K562 (cell line): ENCODE measurements around the gene ADCYAP1R1. TPM values are rescaled to one million over a fixed set of nuclear protein-coding genes. Genes with fewer than 3 reads are reported as not detected.

ENCODE experiments used
- NUFIP1 ChIP-seq: fragments of 450-650 bp; IDR thresholded peaks from 2 replicates; pipeline ENCODE4 v1.6.1; 2018; ENCODE audit not compliant: partially characterized antibody
- RBM14 ChIP-seq: fragments of 200-400 bp; formaldehyde crosslinking; IDR thresholded peaks from 2 replicates; pipeline ENCODE4 v1.6.1; 2018; ENCODE audit warnings: low read depth, mild to moderate bottlenecking, low read length, moderate library complexity, borderline replicate concordance; ENCODE audit not compliant: insufficient read depth
- ZBTB17 ChIP-seq: fragments of 450-650 bp; formaldehyde crosslinking; IDR thresholded peaks from 2 replicates; pipeline ENCODE4 v1.4.0; 2020; ENCODE audit warnings: mild to moderate bottlenecking
- ZNF586 ChIP-seq: fragments of 450-650 bp; formaldehyde crosslinking; conservative IDR thresholded peaks from 2 replicates; pipeline ENCODE4 v1.4.0; 2020; ENCODE audit warnings: mild to moderate bottlenecking, moderate library complexity
- ZNF699 ChIP-seq: fragments of 250-450 bp; sonication (Bioruptor Pico); IDR thresholded peaks from 2 replicates; pipeline ENCODE4 v1.8.0; 2021; ENCODE audit warnings: mild to moderate bottlenecking, moderate library complexity; ENCODE audit not compliant: insufficient replicate concordance
- polyA plus RNA-seq, 8 experiments: library from polyadenylated mRNA; depleted of rRNA in 4 of 8; stranded (reverse) in 5 of 8; unstranded in 3 of 8; fragments of >200 nt; fragmentation: Nextera tagmentation in 2 of 8; fragmentation: Illumina TruSeq in 1 of 8; extraction: Ambion mirVana in 2 of 8; extraction: Trizol in 1 of 8; gene quantifications; 2 replicates each; pipeline versions ENCODE4 v1.2.1 to v1.2.3, GENCODE V29; 2011 to 2014; ENCODE audit warnings: inconsistent platforms in 1 of 8, missing spikeins in 1 of 8
- total RNA-seq, 7 experiments: library from RNA; depleted of rRNA in 6 of 7; stranded (reverse); fragments of >200 nt in 6 of 7; fragmentation: Illumina TruSeq in 2 of 7; extraction: Trizol in 2 of 7; gene quantifications; 2 replicates each; pipeline versions ENCODE4 v1.2.1 to v1.2.3, GENCODE V29; 2011 to 2021; ENCODE audit warnings: low replicate concordance in 1 of 7
- TF ChIP-seq, protein P1 (sequence below): fragments of 250-450 bp; sonication (Bioruptor Pico); IDR thresholded peaks from 2 replicates; pipeline ENCODE4 v1.5.0; 2021; ENCODE audit warnings: mild to moderate bottlenecking, moderate library complexity
- TF ChIP-seq, protein P2 (sequence below), 3 experiments: IDR thresholded peaks in 2 of 3; conservative IDR thresholded peaks in 1 of 3; 2 replicates each; pipeline ENCODE4 v1.5.1; 2011 to 2012; ENCODE audit warnings: low read length in 3 of 3, mild to moderate bottlenecking in 3 of 3, control low read depth in 2 of 3, improper control_type of control experiment in 1 of 3, inconsistent platforms in 1 of 3, low read depth in 1 of 3, mixed read lengths in 1 of 3, moderate library complexity in 1 of 3; ENCODE audit not compliant: insufficient read depth in 2 of 3

ADCYAP1R1 gene
- total and polyA plus RNA-seq, 9 of the 15 experiments (the other 6 are each of a cell fraction or from before 2014, with no cell fraction given), result 0.03 to 0.07 TPM; not detected in 7

DNA sequence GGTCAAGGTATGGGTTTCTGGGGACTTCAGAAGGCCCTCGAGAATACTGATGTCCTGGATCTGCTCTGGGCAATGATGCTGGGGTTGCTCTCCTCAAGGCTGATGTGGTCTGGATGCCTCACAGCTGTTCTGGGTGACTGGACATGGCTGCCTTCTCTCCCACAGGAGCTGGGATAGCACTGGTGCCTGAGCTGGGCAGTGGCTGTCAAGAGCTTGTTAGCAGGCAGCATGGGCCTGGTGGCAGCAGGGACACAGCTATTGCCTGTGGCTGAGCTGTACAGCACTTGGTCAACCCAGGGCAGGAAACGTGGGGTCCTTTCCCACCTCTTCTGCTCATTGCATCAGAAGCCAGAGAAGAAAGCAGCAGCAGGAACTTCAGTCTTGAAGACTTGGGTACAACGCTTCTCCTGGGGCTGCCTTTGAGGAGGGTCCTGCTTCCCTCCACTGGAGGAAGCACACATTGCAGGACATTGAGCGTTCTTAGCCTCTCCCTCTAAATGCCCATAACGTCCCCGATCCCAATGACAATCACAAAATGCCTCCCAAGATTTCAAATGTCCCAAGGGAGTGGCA, 13.0 kb downstream of the ADCYAP1R1 start (continued):
- TF ChIP-seq, protein P1, sequence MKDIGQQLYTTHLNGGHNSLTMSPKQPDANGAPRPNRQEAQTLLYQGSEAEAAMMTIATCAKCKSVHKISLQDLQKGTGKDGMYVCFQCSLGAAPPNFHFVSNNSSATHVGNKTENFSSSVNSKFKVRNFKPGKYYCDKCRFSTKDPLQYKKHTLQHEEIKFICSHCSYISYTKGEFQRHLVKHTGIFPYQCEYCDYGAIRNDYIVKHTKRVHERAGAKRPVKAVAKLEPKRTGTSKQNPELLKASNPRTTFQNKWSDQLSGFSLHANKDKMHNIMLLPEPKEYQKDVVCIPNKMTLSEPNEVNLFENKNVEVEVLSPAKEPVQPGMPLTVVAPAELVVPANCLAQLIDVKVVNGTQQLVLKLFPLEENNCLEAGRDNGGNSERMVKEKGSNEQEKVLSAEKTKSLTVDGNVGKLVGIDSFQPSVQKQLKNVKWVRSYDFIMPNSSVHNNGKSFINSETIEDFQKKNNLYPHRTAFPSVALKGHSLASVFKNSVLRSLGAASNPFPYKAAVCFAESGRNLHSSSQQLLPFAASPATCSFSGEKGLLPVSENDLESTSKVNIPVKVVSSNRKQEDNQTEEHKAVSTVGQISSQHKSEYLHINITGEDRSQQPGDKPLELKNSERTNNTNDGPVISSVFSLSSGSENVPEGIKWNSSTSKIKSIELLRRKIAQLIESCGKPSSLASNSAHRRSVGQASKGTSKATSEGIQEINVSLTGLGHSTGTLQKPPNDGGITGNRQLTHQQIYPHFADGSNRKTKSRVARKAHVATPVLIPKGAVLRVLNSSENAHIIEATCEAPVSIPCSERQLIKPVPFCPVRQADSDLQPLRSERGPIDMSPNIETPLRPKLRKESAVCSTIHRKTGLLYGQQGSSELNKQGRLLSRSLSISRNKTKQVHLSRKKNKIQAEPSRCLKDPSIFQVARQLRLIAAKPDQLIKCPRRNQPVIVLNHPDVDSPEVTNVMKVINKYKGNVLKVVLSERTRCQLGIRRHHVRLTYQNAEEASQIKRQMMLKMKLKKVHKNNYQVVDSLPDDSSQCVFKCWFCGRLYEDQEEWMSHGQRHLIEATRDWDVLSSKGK (CRISPR knock-in tag), result no peak
- no peak for TF ChIP-seq NUFIP1
- TF ChIP-seq ZNF699 (CRISPR knock-in tag), result no peak
- TF ChIP-seq RBM14, result no peak
- no peak for TF ChIP-seq ZNF586 (CRISPR knock-in tag)
- TF ChIP-seq ZBTB17 (CRISPR knock-in tag), result no peak
- TF ChIP-seq, protein P2, sequence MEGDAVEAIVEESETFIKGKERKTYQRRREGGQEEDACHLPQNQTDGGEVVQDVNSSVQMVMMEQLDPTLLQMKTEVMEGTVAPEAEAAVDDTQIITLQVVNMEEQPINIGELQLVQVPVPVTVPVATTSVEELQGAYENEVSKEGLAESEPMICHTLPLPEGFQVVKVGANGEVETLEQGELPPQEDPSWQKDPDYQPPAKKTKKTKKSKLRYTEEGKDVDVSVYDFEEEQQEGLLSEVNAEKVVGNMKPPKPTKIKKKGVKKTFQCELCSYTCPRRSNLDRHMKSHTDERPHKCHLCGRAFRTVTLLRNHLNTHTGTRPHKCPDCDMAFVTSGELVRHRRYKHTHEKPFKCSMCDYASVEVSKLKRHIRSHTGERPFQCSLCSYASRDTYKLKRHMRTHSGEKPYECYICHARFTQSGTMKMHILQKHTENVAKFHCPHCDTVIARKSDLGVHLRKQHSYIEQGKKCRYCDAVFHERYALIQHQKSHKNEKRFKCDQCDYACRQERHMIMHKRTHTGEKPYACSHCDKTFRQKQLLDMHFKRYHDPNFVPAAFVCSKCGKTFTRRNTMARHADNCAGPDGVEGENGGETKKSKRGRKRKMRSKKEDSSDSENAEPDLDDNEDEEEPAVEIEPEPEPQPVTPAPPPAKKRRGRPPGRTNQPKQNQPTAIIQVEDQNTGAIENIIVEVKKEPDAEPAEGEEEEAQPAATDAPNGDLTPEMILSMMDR (IDR thresholded peaks at IDR 0.05 in 2 of 3, conservative IDR thresholded peaks at IDR 0.05 in 1 of 3; ENCODE audit: insufficient read depth in 2 of 3, low read depth in 1 of 3, low read length in 3 of 3), result peak in 2 of 3 experiments; percentile 12 to 16; a peak in 1 of 6 replicates
